Testis (tissue), 3 donors: Measurements from ENCODE around the gene HBP1. TPM values are rescaled to one million over a fixed set of nuclear protein-coding genes. Genes with fewer than 3 reads are reported as not detected.

Experiments
- DNase-seq: peaks from one replicate; pipeline ENCODE4 v3.0.0-alpha.2; 2019
- H3K27ac ChIP-seq, 2 donors: fragments of 200-600 bp; sonication (generic); one replicate each; pipeline ENCODE4 v1.5.1; 2019
- H3K27me3 ChIP-seq: fragments of 200-600 bp; sonication (generic); one replicate; pipeline ENCODE4 v1.5.1; 2019
- H3K36me3 ChIP-seq: fragments of 200-600 bp; sonication (generic); one replicate; pipeline ENCODE4 v1.5.1; 2017; ENCODE audit warnings: low read depth; ENCODE audit errors: missing control alignments
- H3K4me1 ChIP-seq: fragments of 200-600 bp; sonication (generic); one replicate; pipeline ENCODE4 v1.5.1; 2019
- H3K4me3 ChIP-seq, 2 donors: fragments of 200-600 bp; sonication (generic); one replicate each; pipeline ENCODE4 v1.5.1; 2017 to 2019
- H3K9me3 ChIP-seq: fragments of 200-600 bp; sonication (generic); one replicate; pipeline ENCODE4 v1.5.1; 2017
- CTCF ChIP-seq, 3 experiments: fragments of 450-650 bp in 2 of 3; fragments of 200-600 bp in 1 of 3; sonication (generic) in 1 of 3; IDR thresholded peaks; one replicate each; pipeline ENCODE4 v1.5.1; 2016 to 2019; ENCODE audit warnings: antibody characterized with exemption in 3 of 3, mild to moderate bottlenecking in 2 of 3, moderate library complexity in 1 of 3
- POLR2A ChIP-seq: fragments of 450-650 bp; IDR thresholded peaks from one replicate; pipeline ENCODE4 v1.6.1; 2017; ENCODE audit warnings: antibody characterized with exemption, mild to moderate bottlenecking, moderate library complexity
- whole genome bisulfite sequencing, 2 donors: methylation state at CpG; one replicate each; pipeline ENCODE4 v1.1.5; 2018; 5-methylcytosine and 5-hydroxymethylcytosine counted together
- intact Hi-C: fragments of 100-400 bp; cut with DNase I; formaldehyde crosslinking; loops from one replicate; pipeline ENCODE4 v1.15.1; 2023; ENCODE audit warnings: low total_unique reads
- polyA plus RNA-seq: library from polyadenylated mRNA; stranded (reverse); fragments of 350-450 nt; fragmentation: Illumina TruSeq; extraction: RNeasy Lipid Tissue Mini Kit (QIAGEN cat#74804); gene quantifications from one replicate; pipeline ENCODE4 v1.2.3, GENCODE V29; 2014; ENCODE audit warnings: low read depth, low replicate concordance; ENCODE audit not compliant: insufficient read depth
- total RNA-seq, 2 donors: library from RNA; depleted of rRNA; stranded (reverse); fragments of >200 nt; gene quantifications; one replicate each; pipeline ENCODE4 v1.2.3, GENCODE V29; 2016

Gene HBP1
- total and polyA plus RNA-seq, 3 donors from 2014 or later, result 107 to 134 (median 127) TPM

GRCh38 chr7:107248551-107249316 lies 79.9 kb downstream of the HBP1 start:
- no peak for TF ChIP-seq POLR2A
- TF ChIP-seq CTCF (IDR thresholded peaks at IDR 0.05), result no peak
- intact Hi-C loops, result no loop called here
- 89 to 90% methylated on average over 5 of the region's 5 CpGs for WGBS, 2 donors
- Histone ChIP-seq H3K27me3 (no peaks in the 10 kb centered on the region), H3K4me1 (no peaks in the 10 kb centered on the region), H3K36me3 (no peaks in the 10 kb centered on the region), H3K4me3 (no peak overlapping the region), H3K27ac (no peak overlapping the region), H3K9me3 (no peaks in the 10 kb centered on the region)
- DNase-seq, result no peak

DNA sequence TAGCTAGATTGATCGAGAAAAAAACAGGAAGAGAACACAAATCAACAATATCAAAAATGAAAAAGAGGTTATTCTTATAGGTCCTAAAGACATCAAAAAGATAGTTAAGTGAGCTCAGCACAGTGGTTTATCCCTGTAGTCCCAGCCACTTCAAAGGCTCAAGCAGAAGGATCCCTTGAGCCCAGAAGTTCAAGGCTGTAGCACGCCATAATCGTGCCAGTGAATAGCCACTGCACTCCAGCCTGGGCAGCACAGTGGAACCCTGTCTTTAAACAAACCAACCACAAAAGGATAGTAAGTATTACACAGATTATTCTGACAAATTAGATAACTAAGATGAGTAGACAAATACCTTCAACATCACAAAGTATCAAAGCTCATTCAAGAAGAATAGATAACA lies 83.2 kb downstream of the HBP1 start:
- no peak overlapping the region for H3K27ac ChIP-seq

More for the DNA sequence above, 83.2 kb downstream of the HBP1 start:
- Histone ChIP-seq H3K36me3 (no peaks in the 10 kb centered on the region), H3K27me3 (no peaks in the 10 kb centered on the region), H3K4me3 (no peak overlapping the region), H3K9me3 (no peaks in the 10 kb centered on the region), H3K4me1 (no peaks in the 10 kb centered on the region)
- DNase-seq, result no peak
- TF ChIP-seq CTCF (IDR thresholded peaks at IDR 0.05), result no peak
- TF ChIP-seq POLR2A, result no peak
- intact Hi-C loops, result no loop called here
- WGBS, 2 donors, result 62 to 67% methylated on average over 3 of the region's 3 CpGs

Other genes starting within 250 kb of the HBP1 start
- gene PRKAR2B, start 124.3 kb upstream of the HBP1 start, total RNA-seq, result 10 to 100 TPM; 66.3 to 81.8 TPM
- 51.7 TPM for gene PRKAR2B, start 124.3 kb upstream of the HBP1 start, polyA plus RNA-seq